ENCODE results near the gene ATP6AP2. TPM values are rescaled to one million over a fixed set of nuclear protein-coding genes. Genes with fewer than 3 reads are reported as not detected.

ATP6AP2 gene
- total and polyA plus RNA-seq, 2 experiments from 2014 or later, result 50.5 to 164 TPM

GRCh38 chrX:40539214-40540142, 41.3 kb upstream of the ATP6AP2 start:
- Histone ChIP-seq H3K36me3 (no peaks in the 10 kb centered on the region), H3K4me3 (no peak overlapping the region), H3K4me1 (ENCODE audit: low read depth) (peaks cover 15% of the 10 kb centered on the region), H3K27me3 (no peaks in the 10 kb centered on the region), H3K27ac (peak overlapping the region; percentile 35), H3K9me3 (ENCODE audit: low read depth) (no peaks in the 10 kb centered on the region)
- peak; percentile 42 to 81 for DNase-seq (ENCODE audit: low read depth in 1 of 2, low spot score in 1 of 2)
- TF ChIP-seq CTCF (IDR thresholded peaks at IDR 0.05; ENCODE audit: low read depth, low read length), result peak; percentile 11

- no peak for DNase-seq (ENCODE audit: low read depth in 1 of 2, low spot score in 1 of 2)
- Histone ChIP-seq H3K36me3 (no peaks in the 10 kb centered on the region), H3K27ac (no peak overlapping the region), H3K4me1 (ENCODE audit: low read depth) (peaks cover 18% of the 10 kb centered on the region), H3K4me3 (no peak overlapping the region), H3K9me3 (ENCODE audit: low read depth) (no peaks in the 10 kb centered on the region), H3K27me3 (no peaks in the 10 kb centered on the region)
- no peak for TF ChIP-seq CTCF (IDR thresholded peaks at IDR 0.05; ENCODE audit: low read depth, low read length)
Measured at GRCh38 chrX:40542208-40542607, 38.6 kb upstream of the ATP6AP2 start.

GRCh38 chrX:40542972-40543371, 37.8 kb upstream of the ATP6AP2 start:
- Histone ChIP-seq H3K9me3 (ENCODE audit: low read depth) (no peaks in the 10 kb centered on the region), H3K27ac (no peak overlapping the region), H3K4me1 (ENCODE audit: low read depth) (peaks cover 18% of the 10 kb centered on the region), H3K36me3 (no peaks in the 10 kb centered on the region), H3K27me3 (no peaks in the 10 kb centered on the region), H3K4me3 (no peak overlapping the region)
- no peak for DNase-seq (ENCODE audit: low read depth in 1 of 2, low spot score in 1 of 2)
- no peak for TF ChIP-seq CTCF (IDR thresholded peaks at IDR 0.05; ENCODE audit: low read depth, low read length)

GRCh38 chrX:40543661-40544328, 37.0 kb upstream of the ATP6AP2 start:
- H3K36me3 ChIP-seq, result no peaks in the 10 kb centered on the region
- TF ChIP-seq CTCF (IDR thresholded peaks at IDR 0.05; ENCODE audit: low read depth, low read length), result peak; percentile 62
- peaks cover 18% of the 10 kb centered on the region for H3K4me1 ChIP-seq (ENCODE audit: low read depth)
- no peaks in the 10 kb centered on the region for H3K9me3 ChIP-seq (ENCODE audit: low read depth)
- no peaks in the 10 kb centered on the region for H3K27me3 ChIP-seq
- H3K27ac ChIP-seq, result no peak overlapping the region
- DNase-seq (ENCODE audit: low read depth in 1 of 2, low spot score in 1 of 2), result peak; percentile 65 to 78
- H3K4me3 ChIP-seq, result no peak overlapping the region

GRCh38 chrX:40544343-40545266, 36.2 kb upstream of the ATP6AP2 start:
- TF ChIP-seq CTCF (IDR thresholded peaks at IDR 0.05; ENCODE audit: low read depth, low read length), result no peak
- Histone ChIP-seq H3K27ac (no peak overlapping the region), H3K4me3 (no peak overlapping the region), H3K9me3 (ENCODE audit: low read depth) (no peaks in the 10 kb centered on the region), H3K27me3 (no peaks in the 10 kb centered on the region), H3K36me3 (no peaks in the 10 kb centered on the region), H3K4me1 (ENCODE audit: low read depth) (peaks cover 17% of the 10 kb centered on the region)
- DNase-seq (ENCODE audit: low read depth in 1 of 2, low spot score in 1 of 2), result peak in 1 of 2 donors; percentile 25

All from cardiac muscle cell (in vitro differentiated cells and primary cell).